Activated T-helper 1 cell treated with anti-CD3 and anti-CD28 coated beads, Interleukin-12 subunit alpha, Interleukin-12 subunit beta, Interleukin-2, Interleukin-4 antibody, amounts not matched to agents 30 ng/mL and 10 ng/mL and 1 ng/mL, durations not matched to agents 14 hours and 24 hours and 36 hours (primary cell): ENCODE data around the gene MPHOSPH6. TPM values are rescaled to one million over a fixed set of nuclear protein-coding genes. Genes with fewer than 3 reads are reported as not detected.
A peak's percentile ranks its signal among the peaks of the same experiment; 100 is the strongest.
"Not testable (repeated sequence)": the region's sequence is repeated elsewhere in the genome, so short reads cannot be mapped to it uniquely, and the experiment has no call there.

Source experiments
- DNase-seq: peaks from one replicate; pipeline ENCODE4 v3.0.0; 2021; ENCODE audit warnings: low spot score
- H3K27ac Mint-ChIP-seq: one replicate; pipeline ENCODE4 v1.8.0; 2021; ENCODE audit warnings: mild to moderate bottlenecking, mixed read lengths
- H3K27me3 Mint-ChIP-seq: one replicate; pipeline ENCODE4 v1.8.0; 2022; ENCODE audit warnings: mild to moderate bottlenecking, moderate library complexity, mixed read lengths; ENCODE audit not compliant: insufficient read depth
- H3K36me3 Mint-ChIP-seq: one replicate; pipeline ENCODE4 v1.8.0; 2021; ENCODE audit warnings: low read depth, mixed read lengths
- H3K4me1 Mint-ChIP-seq: one replicate; pipeline ENCODE4 v1.8.0; 2021; ENCODE audit warnings: low read depth, mixed read lengths
- H3K4me3 Mint-ChIP-seq: one replicate; pipeline ENCODE4 v1.8.0; 2021; ENCODE audit warnings: mild to moderate bottlenecking, moderate library complexity, mixed read lengths
- H3K9me3 Mint-ChIP-seq: one replicate; pipeline ENCODE4 v1.8.0; 2021; ENCODE audit warnings: mixed read lengths
- intact Hi-C: fragments of 100-400 bp; cut with micrococcal nuclease; formaldehyde crosslinking; loops from one replicate; pipeline ENCODE4 v1.15.1; 2024
- total RNA-seq: library from RNA; stranded (reverse); gene quantifications from 2 replicates; pipeline ENCODE4 v1.2.3, GENCODE V29; 2022

MPHOSPH6 gene
- total RNA-seq, 1 donor from 2014 or later: 49.8 TPM

- Mint-ChIP-seq H3K9me3 (no peaks in the 10 kb centered on the region), H3K36me3 (peaks cover 35% of the 10 kb centered on the region), H3K4me3 (no peak overlapping the region), H3K27ac (no peak overlapping the region), H3K27me3 (no peaks in the 10 kb centered on the region), H3K4me1 (peaks cover 4% of the 10 kb centered on the region)
- DNase-seq: no peak
- intact Hi-C loops: no loop called here
Observed at GRCh38 chr16:82157534-82157812, 12.6 kb downstream of the MPHOSPH6 start.

- peaks cover 33% of the 10 kb centered on the region for H3K36me3 Mint-ChIP-seq
- no peaks in the 10 kb centered on the region for H3K4me1 Mint-ChIP-seq
- no peaks in the 10 kb centered on the region for H3K9me3 Mint-ChIP-seq
- no peak for DNase-seq
- H3K4me3 Mint-ChIP-seq: no peak overlapping the region
- no peak overlapping the region for H3K27ac Mint-ChIP-seq
- no peaks in the 10 kb centered on the region for H3K27me3 Mint-ChIP-seq
- intact Hi-C loops: no loop called here
Observed at GRCh38 chr16:82156761-82157533, 13.1 kb downstream of the MPHOSPH6 start.

- intact Hi-C loops: no loop called here
- DNase-seq: no peak
- Mint-ChIP-seq H3K27ac (no peak overlapping the region), H3K27me3 (no peaks in the 10 kb centered on the region), H3K9me3 (no peaks in the 10 kb centered on the region), H3K4me1 (no peaks in the 10 kb centered on the region), H3K4me3 (no peak overlapping the region), H3K36me3 (peaks cover 33% of the 10 kb centered on the region)
Observed at GRCh38 chr16:82152641-82153112, 17.3 kb downstream of the MPHOSPH6 start.

GRCh38 chr16:82152196-82152595, 17.8 kb downstream of the MPHOSPH6 start:
- H3K4me3 Mint-ChIP-seq: no peak overlapping the region
- H3K27ac Mint-ChIP-seq: no peak overlapping the region
- no peak for DNase-seq
- no peaks in the 10 kb centered on the region for H3K9me3 Mint-ChIP-seq
- H3K27me3 Mint-ChIP-seq: no peaks in the 10 kb centered on the region
- intact Hi-C loops: no loop called here
- no peaks in the 10 kb centered on the region for H3K4me1 Mint-ChIP-seq
- H3K36me3 Mint-ChIP-seq: peaks cover 33% of the 10 kb centered on the region

- intact Hi-C loops: no loop called here
- no peak overlapping the region for H3K4me3 Mint-ChIP-seq
- peaks cover 39% of the 10 kb centered on the region for H3K36me3 Mint-ChIP-seq
- DNase-seq: no peak
- no peak overlapping the region for H3K27ac Mint-ChIP-seq
- no peaks in the 10 kb centered on the region for H3K9me3 Mint-ChIP-seq
- H3K27me3 Mint-ChIP-seq: no peaks in the 10 kb centered on the region
- H3K4me1 Mint-ChIP-seq: no peaks in the 10 kb centered on the region
Observed at GRCh38 chr16:82150549-82150948, 19.5 kb downstream of the MPHOSPH6 start.

- no peaks in the 10 kb centered on the region for H3K9me3 Mint-ChIP-seq
- H3K4me1 Mint-ChIP-seq: no peaks in the 10 kb centered on the region
- H3K4me3 Mint-ChIP-seq: no peak overlapping the region
- H3K27me3 Mint-ChIP-seq: no peaks in the 10 kb centered on the region
- DNase-seq: no peak
- H3K27ac Mint-ChIP-seq: no peak overlapping the region
- H3K36me3 Mint-ChIP-seq: peaks cover 36% of the 10 kb centered on the region
- intact Hi-C loops: no loop called here
Observed at GRCh38 chr16:82149536-82149935, 20.5 kb downstream of the MPHOSPH6 start.

GRCh38 chr16:82147546-82147945, 22.5 kb downstream of the MPHOSPH6 start:
- intact Hi-C loops: no loop called here
- Mint-ChIP-seq H3K27ac (no peak overlapping the region), H3K36me3 (peaks cover 29% of the 10 kb centered on the region), H3K27me3 (no peaks in the 10 kb centered on the region), H3K4me3 (no peak overlapping the region), H3K9me3 (no peaks in the 10 kb centered on the region), H3K4me1 (no peaks in the 10 kb centered on the region)
- DNase-seq: no peak

- Mint-ChIP-seq H3K4me3 (no peak overlapping the region), H3K4me1 (no peaks in the 10 kb centered on the region), H3K9me3 (no peaks in the 10 kb centered on the region), H3K27ac (no peak overlapping the region), H3K27me3 (no peaks in the 10 kb centered on the region), H3K36me3 (peaks cover 27% of the 10 kb centered on the region)
- intact Hi-C loops: no loop called here
- DNase-seq: no peak
Observed at GRCh38 chr16:82146957-82147356, 23.1 kb downstream of the MPHOSPH6 start.

- H3K36me3 Mint-ChIP-seq: peaks cover 27% of the 10 kb centered on the region
- H3K9me3 Mint-ChIP-seq: no peaks in the 10 kb centered on the region
- intact Hi-C loops: no loop called here
- no peaks in the 10 kb centered on the region for H3K27me3 Mint-ChIP-seq
- no peak overlapping the region for H3K27ac Mint-ChIP-seq
- H3K4me1 Mint-ChIP-seq: no peaks in the 10 kb centered on the region
- H3K4me3 Mint-ChIP-seq: no peak overlapping the region
- DNase-seq: no peak
Observed at GRCh38 chr16:82146556-82146955, 23.5 kb downstream of the MPHOSPH6 start.

- H3K27ac Mint-ChIP-seq, intact Hi-C loops, H3K9me3 Mint-ChIP-seq, H3K27me3 Mint-ChIP-seq, DNase-seq: not testable (repeated sequence)
- Mint-ChIP-seq H3K36me3 (peaks cover 14% of the 10 kb centered on the region), H3K4me3 (peak overlapping the region; percentile 51), H3K4me1 (peaks cover 11% of the 10 kb centered on the region)
Observed at GRCh38 chr16:82139286-82139571, 30.8 kb downstream of the MPHOSPH6 start.

- H3K27ac Mint-ChIP-seq: no peak overlapping the region
- peak overlapping the region; percentile 51 for H3K4me3 Mint-ChIP-seq
- DNase-seq: no peak
- peaks cover 17% of the 10 kb centered on the region for H3K4me1 Mint-ChIP-seq
- H3K9me3 Mint-ChIP-seq: no peaks in the 10 kb centered on the region
- intact Hi-C loops: no loop called here
- peaks cover 14% of the 10 kb centered on the region for H3K36me3 Mint-ChIP-seq
- peaks cover 2% of the 10 kb centered on the region for H3K27me3 Mint-ChIP-seq
Observed at GRCh38 chr16:82138478-82139285, 31.3 kb downstream of the MPHOSPH6 start.

GRCh38 chr16:82137822-82138167, 32.2 kb downstream of the MPHOSPH6 start:
- peaks cover 12% of the 10 kb centered on the region for H3K36me3 Mint-ChIP-seq
- H3K9me3 Mint-ChIP-seq: no peaks in the 10 kb centered on the region
- intact Hi-C loops: no loop called here
- no peak overlapping the region for H3K27ac Mint-ChIP-seq
- H3K4me3 Mint-ChIP-seq: no peak overlapping the region
- H3K4me1 Mint-ChIP-seq: peaks cover 24% of the 10 kb centered on the region
- DNase-seq: no peak
- peaks cover 6% of the 10 kb centered on the region for H3K27me3 Mint-ChIP-seq

- H3K36me3 Mint-ChIP-seq: peaks cover 12% of the 10 kb centered on the region
- peaks cover 24% of the 10 kb centered on the region for H3K4me1 Mint-ChIP-seq
- intact Hi-C loops: no loop called here
- DNase-seq: no peak
- no peak overlapping the region for H3K4me3 Mint-ChIP-seq
- no peak overlapping the region for H3K27ac Mint-ChIP-seq
- H3K9me3 Mint-ChIP-seq: no peaks in the 10 kb centered on the region
- peaks cover 6% of the 10 kb centered on the region for H3K27me3 Mint-ChIP-seq
Observed at GRCh38 chr16:82136956-82137821, 32.8 kb downstream of the MPHOSPH6 start.
